HepG2 (cell line): ENCODE results near the gene RUVBL2. TPM values are rescaled to one million over a fixed set of nuclear protein-coding genes. Genes with fewer than 3 reads are reported as not detected.

Experiments used
- ADNP ChIP-seq: sonication (generic); formaldehyde crosslinking; IDR thresholded peaks from 2 replicates; pipeline ENCODE4 v1.4.0; 2020; ENCODE audit warnings: missing genetic modification reagents
- AGO2 ChIP-seq: fragments of 200-400 bp; formaldehyde crosslinking; optimal IDR thresholded peaks from 2 replicates; pipeline ENCODE3; 2017; ENCODE audit warnings: mild to moderate bottlenecking, low read depth, low read length, moderate library complexity
- AKAP8 ChIP-seq: sonication (generic); formaldehyde crosslinking; IDR thresholded peaks from 2 replicates; pipeline ENCODE4 v1.5.1; 2020; ENCODE audit warnings: mild to moderate bottlenecking, missing genetic modification reagents
- FOSL2 ChIP-seq: sonication (generic); formaldehyde crosslinking; IDR thresholded peaks from 2 replicates; pipeline ENCODE4 v1.4.0; 2020; ENCODE audit warnings: missing genetic modification reagents
- GABPA ChIP-seq, 2 experiments: IDR thresholded peaks; 2 replicates each; pipeline ENCODE4 v1.6.1; 2011 to 2016; ENCODE audit warnings: low read depth in 2 of 2, low read length in 1 of 2, missing biosample characterization in 1 of 2, missing genetic modification characterization in 1 of 2
- HNRNPH1 ChIP-seq: fragments of 200-400 bp; formaldehyde crosslinking; optimal IDR thresholded peaks from 2 replicates; pipeline ENCODE3; 2017; ENCODE audit warnings: mild to moderate bottlenecking, low read depth, low read length
- HOXD1 ChIP-seq: sonication (generic); formaldehyde crosslinking; IDR thresholded peaks from 2 replicates; pipeline ENCODE4 v1.5.0; 2020; ENCODE audit warnings: missing genetic modification reagents
- ISL2 ChIP-seq: sonication (generic); formaldehyde crosslinking; IDR thresholded peaks from 2 replicates; pipeline ENCODE4 v1.5.0; 2020; ENCODE audit warnings: missing genetic modification reagents
- KLF6 ChIP-seq: IDR thresholded peaks from 2 replicates; pipeline ENCODE4 v1.8.0; 2016; ENCODE audit warnings: missing biosample characterization, missing genetic modification reagents
- MED1 ChIP-seq: sonication (generic); formaldehyde crosslinking; IDR thresholded peaks from 2 replicates; pipeline ENCODE4 v1.4.0; 2020; ENCODE audit warnings: missing genetic modification reagents
- MTF1 ChIP-seq: sonication (generic); formaldehyde crosslinking; IDR thresholded peaks from 2 replicates; pipeline ENCODE4 v1.5.0; 2020; ENCODE audit warnings: missing genetic modification reagents
- MXD4 ChIP-seq: IDR thresholded peaks from 2 replicates; pipeline ENCODE4 v1.6.1; 2016; ENCODE audit warnings: mild to moderate bottlenecking, missing biosample characterization, missing genetic modification reagents
- NR2C2 ChIP-seq: sonication (generic); formaldehyde crosslinking; IDR thresholded peaks from 2 replicates; pipeline ENCODE4 v1.4.0; 2020; ENCODE audit warnings: missing genetic modification reagents, mild to moderate bottlenecking, moderate library complexity, borderline replicate concordance
- POLR2A ChIP-seq, 2 experiments: IDR thresholded peaks; 2 replicates each; pipeline ENCODE4 v1.6.1; 2011; ENCODE audit warnings: low read depth in 2 of 2, low read length in 2 of 2, mild to moderate bottlenecking in 1 of 2, moderate library complexity in 1 of 2; ENCODE audit not compliant: insufficient read depth in 1 of 2
- SOX6 ChIP-seq, 2 experiments: fragments of 450-650 bp in 1 of 2; sonication (generic) in 1 of 2; formaldehyde crosslinking in 1 of 2; IDR thresholded peaks; 2 replicates each; pipeline versions ENCODE4 v1.4.0 to v1.6.1; 2017 to 2020; ENCODE audit warnings: antibody characterized with exemption in 1 of 2, mild to moderate bottlenecking in 1 of 2, missing genetic modification reagents in 1 of 2
- STAT5B ChIP-seq: sonication (generic); formaldehyde crosslinking; IDR thresholded peaks from 2 replicates; pipeline ENCODE4 v1.4.0; 2020; ENCODE audit warnings: missing genetic modification reagents
- SYNCRIP ChIP-seq: fragments of 200-400 bp; formaldehyde crosslinking; IDR thresholded peaks from 2 replicates; pipeline ENCODE4 v1.6.1; 2018; ENCODE audit warnings: mild to moderate bottlenecking, low read depth, low read length; ENCODE audit not compliant: insufficient read depth
- THAP11 ChIP-seq: IDR thresholded peaks from 2 replicates; pipeline ENCODE4 v1.6.1; 2016; ENCODE audit warnings: missing biosample characterization, missing genetic modification reagents
- TOE1 ChIP-seq: sonication (generic); formaldehyde crosslinking; IDR thresholded peaks from 2 replicates; pipeline ENCODE4 v1.4.0; 2020; ENCODE audit warnings: mild to moderate bottlenecking, missing genetic modification reagents
- YY1 ChIP-seq: IDR thresholded peaks from 2 replicates; pipeline ENCODE4 v1.6.1; 2011; ENCODE audit warnings: low read length, low read depth, moderate library complexity, mild to moderate bottlenecking; ENCODE audit not compliant: insufficient read depth, insufficient replicate concordance
- ZBTB3 ChIP-seq: sonication (generic); formaldehyde crosslinking; IDR thresholded peaks from 2 replicates; pipeline ENCODE4 v1.4.0; 2020; ENCODE audit warnings: low read depth, mild to moderate bottlenecking, moderate library complexity, missing genetic modification reagents, borderline replicate concordance
- ZC3H13 ChIP-seq: sonication (generic); formaldehyde crosslinking; IDR thresholded peaks from 2 replicates; pipeline ENCODE4 v1.8.1; 2023; ENCODE audit warnings: mild to moderate bottlenecking, missing genetic modification reagents, moderate library complexity
- ZC3H4 ChIP-seq: sonication (generic); formaldehyde crosslinking; IDR thresholded peaks from 2 replicates; pipeline ENCODE4 v1.4.0; 2020; ENCODE audit warnings: missing genetic modification reagents, borderline replicate concordance
- ZNF225 ChIP-seq: sonication (generic); formaldehyde crosslinking; IDR thresholded peaks from 2 replicates; pipeline ENCODE4 v1.4.0; 2020; ENCODE audit warnings: mild to moderate bottlenecking, missing genetic modification reagents
- ZNF432 ChIP-seq: sonication (generic); formaldehyde crosslinking; IDR thresholded peaks from 2 replicates; pipeline ENCODE4 v1.5.0; 2020; ENCODE audit warnings: missing genetic modification reagents, mild to moderate bottlenecking, borderline replicate concordance
- ZNF557 ChIP-seq: sonication (generic); formaldehyde crosslinking; IDR thresholded peaks from 2 replicates; pipeline ENCODE4 v1.4.0; 2020; ENCODE audit warnings: missing genetic modification reagents
- ZNF558 ChIP-seq: sonication (generic); formaldehyde crosslinking; IDR thresholded peaks from 2 replicates; pipeline ENCODE4 v1.9.0; 2022; ENCODE audit warnings: mild to moderate bottlenecking, missing genetic modification reagents, borderline replicate concordance
- ZNF800 ChIP-seq: sonication (generic); formaldehyde crosslinking; IDR thresholded peaks from 2 replicates; pipeline ENCODE4 v1.4.0; 2020; ENCODE audit warnings: missing genetic modification reagents
- ZSCAN31 ChIP-seq: sonication (generic); formaldehyde crosslinking; IDR thresholded peaks from 2 replicates; pipeline ENCODE4 v1.5.0; 2020; ENCODE audit warnings: low read depth, mild to moderate bottlenecking, missing genetic modification reagents
- polyA plus RNA-seq, 8 experiments: library from polyadenylated mRNA; depleted of rRNA in 3 of 8; stranded (reverse) in 7 of 8; unstranded in 1 of 8; fragments of >200 nt; fragmentation: Illumina TruSeq in 4 of 8; extraction: Trizol in 4 of 8; gene quantifications; 2 replicates each; pipeline versions ENCODE4 v1.2.1 to v1.2.3, GENCODE V29; 2011 to 2016; ENCODE audit warnings: low read depth in 4 of 8, missing spikeins in 1 of 8, mixed read lengths in 1 of 8; ENCODE audit not compliant: insufficient read depth in 1 of 8
- total RNA-seq, 5 experiments: library from RNA; depleted of rRNA; stranded (reverse); fragments of >200 nt; fragmentation: Illumina TruSeq; extraction: Trizol; gene quantifications; 2 replicates each; pipeline ENCODE4 v1.2.3, GENCODE V29; 2016; ENCODE audit warnings: low read depth in 1 of 5
- TF ChIP-seq, protein P1 (sequence below): sonication (generic); formaldehyde crosslinking; IDR thresholded peaks from 2 replicates; pipeline ENCODE4 v1.5.0; 2020; ENCODE audit warnings: missing genetic modification reagents

RUVBL2 gene
- total and polyA plus RNA-seq, 2 of the 13 experiments (the other 11 are each of a cell fraction or from before 2014, with no cell fraction given), result 120 to 122 TPM

- TF ChIP-seq SYNCRIP (no peak), ZC3H4 (CRISPR knock-in tag) (no peak), POLR2A (IDR thresholded peaks at IDR 0.05; ENCODE audit: insufficient read depth in 1 of 2, low read depth in 2 of 2, low read length in 2 of 2) (peak; percentile 91 to 98), GABPA (IDR thresholded peaks at IDR 0.05; ENCODE audit: low read depth, low read length) (peak; percentile 92), GABPA (CRISPR knock-in tag; IDR thresholded peaks at IDR 0.05; ENCODE audit: low read depth) (peak; percentile 98), ZNF432 (CRISPR knock-in tag) (no peak), SOX6 (IDR thresholded peaks at IDR 0.05) (no peak), SOX6 (CRISPR knock-in tag; IDR thresholded peaks at IDR 0.05) (0 out of 2 replicates have a peak, but pooled peaks have one; percentile 35), HOXD1 (CRISPR knock-in tag) (no peak), ZBTB3 (CRISPR knock-in tag) (no peak), THAP11 (CRISPR knock-in tag) (peak; percentile 90), FOSL2 (no peak; the same call in 1 of the 2 replicates), AKAP8 (CRISPR knock-in tag) (no peak), HNRNPH1 (no peak), STAT5B (no peak), KLF6 (CRISPR knock-in tag) (no peak), ZNF225 (CRISPR knock-in tag) (0 out of 2 replicates have a peak, but pooled peaks have one; percentile 30), ISL2 (CRISPR knock-in tag) (no peak), ADNP (CRISPR knock-in tag) (no peak), ZNF800 (CRISPR knock-in tag) (no peak), ZNF557 (no peak), ZNF558 (CRISPR knock-in tag) (no peak), ZSCAN31 (CRISPR knock-in tag) (no peak), NR2C2 (CRISPR knock-in tag) (peak; percentile 58), ZC3H13 (CRISPR knock-in tag) (peak; percentile 85), MED1 (CRISPR knock-in tag) (peak; percentile 46; the same call in 1 of the 2 replicates), MXD4 (CRISPR knock-in tag) (no peak; the same call in 1 of the 2 replicates), TOE1 (CRISPR knock-in tag) (0 out of 2 replicates have a peak, but pooled peaks have one; percentile 37), AGO2 (peak; percentile 32), MTF1 (CRISPR knock-in tag) (no peak), YY1 (peak; percentile 87)
- TF ChIP-seq, protein P1, sequence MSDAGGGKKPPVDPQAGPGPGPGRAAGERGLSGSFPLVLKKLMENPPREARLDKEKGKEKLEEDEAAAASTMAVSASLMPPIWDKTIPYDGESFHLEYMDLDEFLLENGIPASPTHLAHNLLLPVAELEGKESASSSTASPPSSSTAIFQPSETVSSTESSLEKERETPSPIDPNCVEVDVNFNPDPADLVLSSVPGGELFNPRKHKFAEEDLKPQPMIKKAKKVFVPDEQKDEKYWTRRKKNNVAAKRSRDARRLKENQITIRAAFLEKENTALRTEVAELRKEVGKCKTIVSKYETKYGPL (CRISPR knock-in tag), result no peak
Measured at GRCh38 chr19:48993175-48994034, at the start of gene RUVBL2, which contains the start of gene GYS1 (continued).
